Tibial nerve (tissue), 3 donors: Measurements from ENCODE around the gene RYR3.

Experiments
- POLR2A ChIP-seq, 2 donors: fragments of 450-650 bp; IDR thresholded peaks; one replicate each; pipeline ENCODE4 v1.6.1; 2017; ENCODE audit warnings: antibody characterized with exemption in 2 of 2, mild to moderate bottlenecking in 2 of 2, moderate library complexity in 2 of 2
- TF ChIP-seq, protein P1 (sequence below), 5 experiments: fragments of 200-600 bp in 3 of 5; fragments of 450-650 bp in 2 of 5; sonication (generic) in 3 of 5; IDR thresholded peaks; one replicate each; pipeline ENCODE4 v1.5.1; 2016 to 2019; ENCODE audit warnings: antibody characterized with exemption in 5 of 5, mild to moderate bottlenecking in 3 of 5, moderate library complexity in 2 of 5

DNA sequence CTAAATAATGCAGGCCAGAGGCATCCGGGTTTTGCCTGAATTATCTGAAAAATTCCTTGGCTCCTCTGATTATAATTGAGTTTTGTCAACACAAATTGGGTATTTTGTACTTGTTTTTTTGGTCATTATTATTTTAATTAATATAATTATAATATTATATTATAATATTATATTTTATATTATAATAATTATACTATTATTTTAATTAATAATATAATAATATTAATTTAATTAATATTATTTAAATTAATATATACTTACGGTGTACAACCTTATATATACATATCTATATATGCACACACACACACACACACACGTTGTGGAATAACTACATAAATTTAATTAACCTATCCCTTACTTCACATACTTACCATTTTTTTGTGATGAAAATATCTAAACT, 73.5 kb downstream of the RYR3 start:
- TF ChIP-seq, protein P1, sequence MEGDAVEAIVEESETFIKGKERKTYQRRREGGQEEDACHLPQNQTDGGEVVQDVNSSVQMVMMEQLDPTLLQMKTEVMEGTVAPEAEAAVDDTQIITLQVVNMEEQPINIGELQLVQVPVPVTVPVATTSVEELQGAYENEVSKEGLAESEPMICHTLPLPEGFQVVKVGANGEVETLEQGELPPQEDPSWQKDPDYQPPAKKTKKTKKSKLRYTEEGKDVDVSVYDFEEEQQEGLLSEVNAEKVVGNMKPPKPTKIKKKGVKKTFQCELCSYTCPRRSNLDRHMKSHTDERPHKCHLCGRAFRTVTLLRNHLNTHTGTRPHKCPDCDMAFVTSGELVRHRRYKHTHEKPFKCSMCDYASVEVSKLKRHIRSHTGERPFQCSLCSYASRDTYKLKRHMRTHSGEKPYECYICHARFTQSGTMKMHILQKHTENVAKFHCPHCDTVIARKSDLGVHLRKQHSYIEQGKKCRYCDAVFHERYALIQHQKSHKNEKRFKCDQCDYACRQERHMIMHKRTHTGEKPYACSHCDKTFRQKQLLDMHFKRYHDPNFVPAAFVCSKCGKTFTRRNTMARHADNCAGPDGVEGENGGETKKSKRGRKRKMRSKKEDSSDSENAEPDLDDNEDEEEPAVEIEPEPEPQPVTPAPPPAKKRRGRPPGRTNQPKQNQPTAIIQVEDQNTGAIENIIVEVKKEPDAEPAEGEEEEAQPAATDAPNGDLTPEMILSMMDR (IDR thresholded peaks at IDR 0.05) = no peak
- TF ChIP-seq POLR2A (IDR thresholded peaks at IDR 0.05) = no peak
